Neural crest cell (in vitro differentiated cells): Measurements from ENCODE around the gene UXS1. TPM values are rescaled to one million over a fixed set of nuclear protein-coding genes. Genes with fewer than 3 reads are reported as not detected.

Experiments used
- DNase-seq: peaks from one replicate; pipeline ENCODE4 v3.0.0; 2021; ENCODE audit warnings: low read depth, mixed read lengths, low spot score
- H3K27ac Mint-ChIP-seq: one replicate; pipeline ENCODE4 v1.8.0; 2021; ENCODE audit warnings: mild to moderate bottlenecking, mixed read lengths; ENCODE audit not compliant: unreplicated experiment
- H3K27me3 Mint-ChIP-seq: 2 replicates; pipeline ENCODE4 v1.8.0; 2021; ENCODE audit warnings: low read depth, mild to moderate bottlenecking, mixed read lengths
- H3K36me3 Mint-ChIP-seq: 2 replicates; pipeline ENCODE4 v1.8.0; 2021; ENCODE audit warnings: low read depth, mild to moderate bottlenecking, mixed read lengths
- H3K4me1 Mint-ChIP-seq: 2 replicates; pipeline ENCODE4 v1.8.0; 2021; ENCODE audit warnings: mixed read lengths
- H3K4me3 Mint-ChIP-seq: one replicate; pipeline ENCODE4 v1.8.0; 2021; ENCODE audit warnings: mild to moderate bottlenecking, mixed read lengths
- H3K9me3 Mint-ChIP-seq: 2 replicates; pipeline ENCODE4 v1.8.0; 2021; ENCODE audit warnings: mixed read lengths
- total RNA-seq: library from RNA; stranded (reverse); gene quantifications from 2 replicates; pipeline ENCODE4 v1.2.1, GENCODE V29; 2021
- TF ChIP-seq, protein P1 (sequence below): fragments of 200-600 bp; sonication (generic); conservative IDR thresholded peaks from 2 replicates; pipeline ENCODE4 v1.5.0; 2021; ENCODE audit warnings: antibody characterized with exemption, mild to moderate bottlenecking

The UXS1 gene
- total RNA-seq, 1 donor from 2014 or later, result 55.4 TPM

DNA sequence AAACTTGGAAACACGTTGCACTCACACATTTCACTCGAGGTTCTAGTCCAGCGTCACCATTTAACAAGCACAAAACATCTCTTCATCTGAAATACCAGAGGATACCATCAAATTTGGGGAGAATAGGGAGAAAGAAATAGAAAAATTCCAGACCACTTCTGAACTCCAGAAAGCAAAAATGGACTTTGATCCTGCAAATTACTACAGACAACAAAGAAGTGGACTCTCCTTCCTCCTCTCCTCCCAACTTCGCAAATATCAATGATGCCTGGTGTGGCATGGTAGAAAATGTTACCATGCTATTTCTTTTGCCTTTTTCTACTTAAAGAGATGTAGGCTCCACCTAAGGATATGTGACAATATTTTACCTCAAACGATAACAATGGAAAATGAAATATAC, 13.5 kb downstream of the UXS1 start:
- Mint-ChIP-seq H3K27me3 (no peaks in the 10 kb centered on the region), H3K9me3 (no peaks in the 10 kb centered on the region), H3K4me1 (peaks cover 26% of the 10 kb centered on the region), H3K27ac (no peak overlapping the region), H3K36me3 (peaks cover 5% of the 10 kb centered on the region), H3K4me3 (no peak overlapping the region)
- TF ChIP-seq, protein P1, sequence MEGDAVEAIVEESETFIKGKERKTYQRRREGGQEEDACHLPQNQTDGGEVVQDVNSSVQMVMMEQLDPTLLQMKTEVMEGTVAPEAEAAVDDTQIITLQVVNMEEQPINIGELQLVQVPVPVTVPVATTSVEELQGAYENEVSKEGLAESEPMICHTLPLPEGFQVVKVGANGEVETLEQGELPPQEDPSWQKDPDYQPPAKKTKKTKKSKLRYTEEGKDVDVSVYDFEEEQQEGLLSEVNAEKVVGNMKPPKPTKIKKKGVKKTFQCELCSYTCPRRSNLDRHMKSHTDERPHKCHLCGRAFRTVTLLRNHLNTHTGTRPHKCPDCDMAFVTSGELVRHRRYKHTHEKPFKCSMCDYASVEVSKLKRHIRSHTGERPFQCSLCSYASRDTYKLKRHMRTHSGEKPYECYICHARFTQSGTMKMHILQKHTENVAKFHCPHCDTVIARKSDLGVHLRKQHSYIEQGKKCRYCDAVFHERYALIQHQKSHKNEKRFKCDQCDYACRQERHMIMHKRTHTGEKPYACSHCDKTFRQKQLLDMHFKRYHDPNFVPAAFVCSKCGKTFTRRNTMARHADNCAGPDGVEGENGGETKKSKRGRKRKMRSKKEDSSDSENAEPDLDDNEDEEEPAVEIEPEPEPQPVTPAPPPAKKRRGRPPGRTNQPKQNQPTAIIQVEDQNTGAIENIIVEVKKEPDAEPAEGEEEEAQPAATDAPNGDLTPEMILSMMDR, result no peak
- DNase-seq, result no peak

DNA sequence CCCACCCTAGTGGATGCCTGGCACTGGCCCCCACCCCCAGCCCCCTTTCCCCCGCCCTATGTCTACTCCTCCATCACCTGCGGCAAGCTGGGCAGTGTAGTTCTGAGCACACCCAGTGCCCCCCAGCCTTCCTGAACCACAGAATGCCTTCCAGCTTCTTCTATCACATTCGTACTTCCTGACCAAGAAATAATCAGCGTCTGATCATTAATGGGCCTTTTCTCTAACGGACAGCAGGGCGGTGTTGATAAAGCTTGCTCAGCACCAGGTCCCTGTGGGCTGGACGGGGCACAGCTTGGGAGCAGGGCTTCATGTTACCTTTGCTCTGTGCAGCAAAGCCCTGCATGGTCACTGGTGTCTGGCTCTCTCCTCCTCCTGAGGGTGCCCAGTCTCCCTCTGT, 15.4 kb downstream of the UXS1 start:
- TF ChIP-seq, protein P1, result no peak
- peaks cover 20% of the 10 kb centered on the region for H3K4me1 Mint-ChIP-seq
- H3K27ac Mint-ChIP-seq, result peak overlapping the region; percentile 27
- no peak for DNase-seq
- H3K36me3 Mint-ChIP-seq, result no peaks in the 10 kb centered on the region
- no peaks in the 10 kb centered on the region for H3K27me3 Mint-ChIP-seq
- no peak overlapping the region for H3K4me3 Mint-ChIP-seq
- H3K9me3 Mint-ChIP-seq, result no peaks in the 10 kb centered on the region

DNA sequence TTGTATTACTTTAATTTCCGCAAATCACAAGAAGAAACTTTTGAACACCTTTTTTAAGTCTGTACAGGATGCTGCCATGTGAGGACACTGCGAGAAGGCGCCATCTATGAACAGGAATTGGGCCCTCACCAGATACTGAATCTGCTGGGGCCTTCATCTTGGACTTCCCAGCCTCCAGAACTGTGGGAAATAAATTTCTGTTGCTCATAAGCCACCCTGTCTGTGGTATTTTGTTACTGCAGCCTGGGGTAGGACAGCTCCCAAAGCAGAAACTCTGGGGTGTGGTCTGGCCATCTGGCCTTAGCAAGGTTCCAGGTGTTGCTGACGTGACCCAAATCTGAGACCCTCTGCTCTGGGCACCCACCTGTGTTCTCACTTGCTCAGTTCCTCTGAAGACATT, 16.5 kb downstream of the UXS1 start:
- H3K4me3 Mint-ChIP-seq, result no peak overlapping the region
- DNase-seq, result no peak
- no peak overlapping the region for H3K27ac Mint-ChIP-seq
- H3K36me3 Mint-ChIP-seq, result no peaks in the 10 kb centered on the region
- no peaks in the 10 kb centered on the region for H3K27me3 Mint-ChIP-seq
- H3K4me1 Mint-ChIP-seq, result peaks cover 17% of the 10 kb centered on the region
- TF ChIP-seq, protein P1, result no peak
- no peaks in the 10 kb centered on the region for H3K9me3 Mint-ChIP-seq

DNA sequence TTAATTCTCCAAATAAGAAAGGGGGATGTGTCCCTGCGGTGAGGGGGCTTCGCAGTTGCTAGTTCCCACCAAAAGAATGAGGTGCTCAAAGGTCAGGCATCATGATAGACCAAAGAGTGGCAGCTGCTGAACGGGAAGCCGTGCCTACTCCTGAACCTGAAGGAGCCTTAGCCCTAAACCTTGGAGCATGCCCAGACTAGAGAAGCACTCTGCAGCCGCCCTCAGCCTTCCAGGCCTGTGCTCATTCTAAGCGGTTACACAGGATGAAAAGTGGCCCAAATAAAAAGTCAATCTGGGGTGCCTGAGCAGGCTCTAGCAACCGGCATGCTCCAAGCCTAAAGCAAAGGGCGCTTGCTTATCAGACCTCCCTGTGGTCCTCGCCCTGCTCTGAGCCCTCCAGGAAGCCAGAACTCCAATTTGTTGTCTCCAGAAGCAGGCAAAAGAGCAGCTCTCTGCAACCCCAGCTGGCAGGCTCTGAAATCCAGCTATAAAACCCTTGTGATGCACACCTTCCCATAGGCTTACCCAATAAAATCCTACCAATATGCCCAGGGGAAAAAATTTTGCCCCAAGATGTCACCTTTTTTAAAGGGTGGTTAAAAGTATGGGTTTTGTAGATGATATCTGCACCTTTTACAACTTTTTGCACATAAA, 17.5 kb downstream of the UXS1 start:
- TF ChIP-seq, protein P1, result no peak
- no peak for DNase-seq
- Mint-ChIP-seq H3K36me3 (no peaks in the 10 kb centered on the region), H3K9me3 (no peaks in the 10 kb centered on the region), H3K27ac (no peak overlapping the region), H3K27me3 (no peaks in the 10 kb centered on the region), H3K4me3 (no peak overlapping the region), H3K4me1 (peaks cover 12% of the 10 kb centered on the region)

DNA sequence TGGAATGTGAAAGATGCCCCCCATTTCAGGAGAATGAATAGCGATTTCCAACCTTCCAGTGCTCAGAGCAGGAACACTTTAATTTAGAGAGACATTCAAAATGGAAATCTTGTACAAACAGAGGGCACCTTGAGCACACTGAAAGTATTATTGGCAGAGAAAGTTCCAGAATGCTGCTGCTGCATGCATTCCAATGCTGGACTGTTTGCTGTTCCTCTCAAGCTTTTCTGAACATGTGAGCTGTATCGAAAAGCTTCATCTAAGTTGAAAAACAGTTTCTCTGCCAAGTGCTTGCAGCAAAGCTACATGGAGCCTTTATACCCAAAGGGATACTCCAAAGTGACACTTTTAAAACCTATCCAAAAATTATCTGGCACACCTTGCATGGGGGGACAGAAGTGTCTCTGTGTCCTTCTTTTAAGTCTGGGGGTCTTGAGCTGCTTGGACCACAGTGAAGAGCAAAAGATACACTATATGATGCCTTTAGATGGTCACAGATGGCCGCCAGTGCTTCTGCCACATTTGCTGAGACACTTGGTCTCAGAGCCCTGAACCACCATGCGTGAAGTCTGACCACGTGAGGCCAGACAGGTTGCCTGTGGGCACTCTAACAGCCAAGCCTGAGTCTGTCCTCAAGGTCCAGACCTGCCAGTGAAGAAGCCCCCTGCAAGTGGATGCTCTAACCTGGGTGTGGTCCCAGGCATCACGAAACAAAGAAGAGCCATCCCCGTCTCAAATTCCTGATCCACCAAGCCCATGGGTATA, 18.8 kb downstream of the UXS1 start:
- peaks cover 12% of the 10 kb centered on the region for H3K4me1 Mint-ChIP-seq
- H3K9me3 Mint-ChIP-seq, result no peaks in the 10 kb centered on the region
- no peaks in the 10 kb centered on the region for H3K27me3 Mint-ChIP-seq
- TF ChIP-seq, protein P1, result no peak
- DNase-seq, result no peak
- H3K36me3 Mint-ChIP-seq, result no peaks in the 10 kb centered on the region
- no peak overlapping the region for H3K4me3 Mint-ChIP-seq
- peak overlapping the region; percentile 84 for H3K27ac Mint-ChIP-seq
